NAMALWA (cell line): ENCODE results near the gene STX18.

Experiments used
- DNase-seq: peaks from one replicate; pipeline ENCODE4 v3.0.0-alpha.2; 2015; ENCODE audit warnings: low spot score

Gene STX18

DNA sequence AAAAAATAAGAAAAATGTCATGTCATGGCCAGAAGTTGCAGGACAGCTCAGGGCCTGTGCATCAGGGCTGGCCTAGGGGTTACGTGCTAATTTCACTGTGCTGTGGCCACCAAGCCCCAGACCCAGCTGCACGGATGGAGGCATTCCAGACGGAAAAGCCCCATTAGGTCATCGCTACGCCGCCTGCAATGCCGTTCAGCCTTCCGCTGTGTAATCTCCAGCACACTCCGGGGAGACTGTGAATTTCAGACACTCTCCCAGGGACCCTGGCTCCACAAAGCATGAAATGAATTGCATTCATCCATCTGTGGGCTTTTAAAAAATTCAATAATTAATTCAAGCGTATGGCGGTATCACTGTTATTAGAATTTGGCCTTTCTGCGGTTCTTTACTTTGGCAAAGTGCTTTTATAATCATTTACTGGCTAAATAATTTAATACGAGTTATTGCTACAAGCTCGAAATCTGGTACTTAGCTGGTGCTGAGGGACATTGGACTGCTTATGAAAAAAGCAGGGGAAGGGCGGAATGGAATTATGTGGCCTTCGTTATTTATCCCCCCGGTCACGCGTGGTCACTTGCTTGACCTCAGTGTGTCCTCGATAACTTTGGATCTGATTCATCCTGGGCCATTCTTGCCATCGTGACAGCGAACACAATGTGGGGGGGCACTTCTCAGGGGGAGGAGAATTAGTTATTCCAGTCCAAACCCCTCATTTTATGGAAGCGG lies 164.0 kb downstream of the STX18 start:
- no peak for DNase-seq

DNA sequence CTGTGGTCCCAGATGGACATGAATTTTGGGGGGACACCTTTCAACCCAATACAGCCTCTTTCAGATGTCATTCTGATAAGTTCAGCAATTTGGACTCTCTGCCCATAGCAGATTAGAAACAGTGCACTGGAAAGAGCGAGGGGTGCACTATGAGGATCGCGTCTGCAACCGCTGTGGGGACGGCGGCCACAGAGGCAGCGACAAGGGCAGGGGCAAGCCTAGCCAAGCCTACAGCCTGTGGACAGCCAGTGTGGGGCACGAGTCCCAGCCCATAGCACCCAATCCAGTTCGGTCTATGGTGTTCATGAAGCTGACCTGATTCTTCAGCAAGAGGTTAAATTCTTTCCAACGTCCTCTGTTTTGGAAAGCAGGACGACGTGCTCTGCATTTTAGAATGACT lies 164.7 kb downstream of the STX18 start:
- DNase-seq = no peak

GRCh38 chr4:4376074-4376473 lies 165.8 kb downstream of the STX18 start:
- no peak for DNase-seq

- DNase-seq = no peak
These were observed 167.3 kb downstream of the STX18 start for GRCh38 chr4:4374388-4375098.
